Pancreas (tissue), 10 donors: ENCODE measurements around the gene SHH. TPM values are rescaled to one million over a fixed set of nuclear protein-coding genes. Genes with fewer than 3 reads are reported as not detected.
A peak's percentile ranks its signal among the peaks of the same experiment; 100 is the strongest.

Experiments used
- ATAC-seq, 4 donors: fragments of 200-7000 bp; cut with Tn5 transposase; one replicate each; pipeline versions ENCODE4 v1.8.0 to v1.9.1; 2020; ENCODE audit warnings: mild to moderate bottlenecking in 4 of 4, moderate library complexity in 4 of 4
- DNase-seq, 6 donors: peaks; one replicate each; pipeline ENCODE4 v3.0.0-alpha.2; 2020
- FAIRE-seq: peaks from 2 replicates; lab custom pipeline; 2012; peaks lifted over from hg19 to GRCh38; lab: Jason Lieb, UNC
- H3K27ac ChIP-seq, 4 donors: fragments of 200-600 bp; sonication (generic); 1 replicate in 3 of 4; 2 replicates in 1 of 4; pipeline versions ENCODE4 v1.5.0 to v1.8.0; 2020
- H3K27me3 ChIP-seq, 4 donors: fragments of 200-600 bp; one replicate each; pipeline ENCODE4 v1.8.0; 2021
- H3K36me3 ChIP-seq, 3 donors: fragments of 200-600 bp; sonication (generic) in 1 of 3; one replicate each; pipeline versions ENCODE4 v1.5.0 to v1.8.0; 2020 to 2021
- H3K4me1 ChIP-seq, 3 donors: fragments of 200-600 bp; one replicate each; pipeline ENCODE4 v1.8.0; 2021
- H3K4me3 ChIP-seq, 4 donors: fragments of 200-600 bp; sonication (generic) in 2 of 4; one replicate each; pipeline versions ENCODE4 v1.5.0 to v1.8.0; 2020 to 2021
- H3K9me3 ChIP-seq, 4 donors: fragments of 200-600 bp; one replicate each; pipeline ENCODE4 v1.8.0; 2021
- CTCF ChIP-seq, 4 donors: fragments of 200-600 bp; sonication (generic) in 3 of 4; IDR thresholded peaks; one replicate each; pipeline versions ENCODE4 v1.5.0 to v1.8.0; 2021; ENCODE audit warnings: antibody characterized with exemption in 4 of 4
- WGBS, 2 donors: extraction: QIAGEN DNeasy Blood & Tissue Kit; methylation state at CpG; one replicate each; pipeline ENCODE4 v1.1.7; 2013; 5-methylcytosine and 5-hydroxymethylcytosine counted together
- intact Hi-C, 3 donors: fragments of 100-400 bp; cut with DNase I; formaldehyde crosslinking; loops; one replicate each; pipeline versions ENCODE4 v1.11.1 to v1.14.2; 2022
- polyA plus RNA-seq, 2 donors: library from polyadenylated mRNA; stranded (reverse); fragments of 200-250 nt; gene quantifications; one replicate each; pipeline ENCODE4 v1.2.3, GENCODE V29; 2013
- total RNA-seq, 6 donors: library from RNA; stranded (reverse); fragmentation: NEBNext Ultra II Directional in 4 of 6; extraction: Animal tissue kit (Norgen Biotek cat#: 25700) in 4 of 6; gene quantifications; one replicate each; pipeline versions ENCODE4 v1.2.1 to v1.2.4, GENCODE V29; 2021 to 2023
- donor health status: healthy with polysubstance abuse.
- donor health status: DM: no; HTN: no; CAD: no; lungs with moderate emphysema.
- donor health status: DM: no; HTN: no; CAD: no.
- donor health status: control.
- donor health status: control.
- donor health status: Bipolar disorder and iron deficiency.
- donor health status: DM: yes; HTN: yes; CAD: no.
- donor health status: DM: no; HTN: no; CAD: no.
- donor health status: DM: no; HTN: no; CAD: no.
- donor health status: DM: yes; HTN: yes; CAD: no.

The SHH gene
- total and polyA plus RNA-seq, 8 donors, result 0.08 to 0.85 (median 0.26) TPM

GRCh38 chr7:155802291-155802690 is 10.0 kb downstream of the SHH start:
- 38 to 43% methylated on average over 6 of the region's 6 CpGs for WGBS, 2 donors
- DNase-seq, result no peak
- H3K27me3 ChIP-seq, result peaks cover 0 to 29% (median 12%) of the 10 kb centered on the region in 4 donors

GRCh38 chr7:155800741-155801267 is 11.5 kb downstream of the SHH start:
- Histone ChIP-seq H3K36me3 (no peaks in the 10 kb centered on the region), H3K4me3 (no peak overlapping the region), H3K27me3 (peaks cover 0 to 24% (median 8%) of the 10 kb centered on the region in 4 donors), H3K27ac (no peak overlapping the region), H3K4me1 (peaks cover 0 to 18% (median 13%) of the 10 kb centered on the region in 3 donors), H3K9me3 (no peaks in the 10 kb centered on the region)
- no peak for TF ChIP-seq CTCF (IDR thresholded peaks at IDR 0.05)
- 75 to 81% methylated on average over 16 of the region's 16 CpGs for WGBS, 2 donors
- FAIRE-seq (no peak), ATAC-seq (no peak), DNase-seq (peak in 2 of 6 donors; percentile 39 to 48)
- intact Hi-C loops, result no loop called here

More at GRCh38 chr7:155802291-155802690, 10.0 kb downstream of the SHH start:
- Histone ChIP-seq H3K4me1 (peaks cover 0 to 15% (median 13%) of the 10 kb centered on the region in 3 donors), H3K27ac (no peak overlapping the region), H3K36me3 (no peaks in the 10 kb centered on the region), H3K4me3 (no peak overlapping the region), H3K9me3 (no peaks in the 10 kb centered on the region)
- no peak for FAIRE-seq
- no peak for ATAC-seq
- intact Hi-C loops, result no loop called here
- TF ChIP-seq CTCF (IDR thresholded peaks at IDR 0.05), result no peak

- TF ChIP-seq CTCF (IDR thresholded peaks at IDR 0.05), result no peak
- intact Hi-C loops, result no loop called here
- peak in 1 of 6 donors; percentile 38 for DNase-seq
- no peak for FAIRE-seq
- 75 to 88% methylated on average over 11 of the region's 11 CpGs for WGBS, 2 donors
- H3K27me3 ChIP-seq, result peaks cover 0 to 26% (median 6%) of the 10 kb centered on the region in 4 donors
- no peak for ATAC-seq
- H3K4me3 ChIP-seq, result no peak overlapping the region
- H3K9me3 ChIP-seq, result no peaks in the 10 kb centered on the region
- no peak overlapping the region for H3K27ac ChIP-seq
- no peaks in the 10 kb centered on the region for H3K36me3 ChIP-seq
- peaks cover 0 to 18% (median 12%) of the 10 kb centered on the region in 3 donors for H3K4me1 ChIP-seq
These were observed 12.0 kb downstream of the SHH start for GRCh38 chr7:155800301-155800700.

- Histone ChIP-seq H3K4me1 (peaks cover 0 to 10% (median 6%) of the 10 kb centered on the region in 3 donors), H3K9me3 (no peaks in the 10 kb centered on the region), H3K27ac (no peak overlapping the region), H3K36me3 (no peaks in the 10 kb centered on the region), H3K4me3 (no peak overlapping the region), H3K27me3 (peaks cover 0 to 26% (median 6%) of the 10 kb centered on the region in 4 donors)
- DNase-seq, result no peak
- WGBS, 2 donors, result 58 to 60% methylated on average over 19 of the region's 19 CpGs
- intact Hi-C loops, result no loop called here
- ATAC-seq, result no peak
- no peak for TF ChIP-seq CTCF (IDR thresholded peaks at IDR 0.05)
- no peak for FAIRE-seq
These were observed 12.7 kb downstream of the SHH start for GRCh38 chr7:155799514-155799913.
